Urinary bladder (tissue), 4 donors: Measurements from ENCODE around the gene NR2F1-AS1. TPM values are rescaled to one million over a fixed set of nuclear protein-coding genes. Genes with fewer than 3 reads are reported as not detected.

Experiments used
- DNase-seq: peaks from one replicate; pipeline ENCODE4 v3.0.0-alpha.2; 2015; ENCODE audit errors: extremely low spot score
- H3K27ac ChIP-seq: one replicate; pipeline ENCODE4 v1.5.1; 2013; ENCODE audit warnings: low read depth, mild to moderate bottlenecking, moderate library complexity
- H3K36me3 ChIP-seq: one replicate; pipeline ENCODE4 v1.6.1; 2013; ENCODE audit warnings: mild to moderate bottlenecking, moderate library complexity; ENCODE audit not compliant: insufficient read depth
- H3K4me1 ChIP-seq: one replicate; pipeline ENCODE4 v1.6.1; 2013; ENCODE audit warnings: mild to moderate bottlenecking, moderate library complexity; ENCODE audit not compliant: insufficient read depth
- H3K4me3 ChIP-seq: one replicate; pipeline ENCODE4 v1.5.1; 2013; ENCODE audit warnings: low read depth, low read length
- WGBS: extraction: QIAGEN DNeasy Blood & Tissue Kit; methylation state at CpG from one replicate; pipeline ENCODE4 v1.1.7; 2013; 5-methylcytosine and 5-hydroxymethylcytosine counted together
- polyA plus RNA-seq: library from polyadenylated mRNA; stranded (reverse); fragments of 200-250 nt; gene quantifications from one replicate; pipeline ENCODE4 v1.2.3, GENCODE V29; 2013
- total RNA-seq: library from RNA; depleted of rRNA; stranded (reverse); fragments of >200 nt; gene quantifications from one replicate; pipeline ENCODE4 v1.2.3, GENCODE V29; 2014
- donor health status: healthy with polysubstance abuse.
- donor health status: healthy.

The NR2F1-AS1 gene
- total and polyA plus RNA-seq, 2 donors, result 25.9 to 61.4 TPM

- H3K27ac ChIP-seq, result peak overlapping the region; percentile 84
- peak overlapping the region; percentile 57 for H3K4me3 ChIP-seq
- under 1% methylated on average over 32 of the region's 32 CpGs for WGBS
- no peaks in the 10 kb centered on the region for H3K36me3 ChIP-seq
- no peaks in the 10 kb centered on the region for H3K4me1 ChIP-seq
- no peak for DNase-seq
Observed at GRCh38 chr5:93579692-93580062, 1.3 kb downstream of the NR2F1-AS1 start.

- no peaks in the 10 kb centered on the region for H3K36me3 ChIP-seq
- H3K27ac ChIP-seq, result peak overlapping the region; percentile 93
- no peak for DNase-seq
- H3K4me3 ChIP-seq, result peak overlapping the region; percentile 57
- 3% methylated on average over 49 of the region's 49 CpGs for WGBS
- peaks cover under 1% of the 10 kb centered on the region for H3K4me1 ChIP-seq
Observed at GRCh38 chr5:93578813-93579691, 2.0 kb downstream of the NR2F1-AS1 start.

GRCh38 chr5:93577854-93578812 is 2.9 kb downstream of the NR2F1-AS1 start:
- H3K27ac ChIP-seq, result peak overlapping the region; percentile 93
- H3K4me3 ChIP-seq, result peak overlapping the region; percentile 57
- H3K36me3 ChIP-seq, result no peaks in the 10 kb centered on the region
- WGBS, result 27% methylated on average over 25 of the region's 25 CpGs
- peaks cover 1% of the 10 kb centered on the region for H3K4me1 ChIP-seq
- no peak for DNase-seq

- H3K4me3 ChIP-seq, result no peak overlapping the region
- H3K27ac ChIP-seq, result peak overlapping the region; percentile 12
- H3K4me1 ChIP-seq, result peaks cover 1% of the 10 kb centered on the region
- H3K36me3 ChIP-seq, result no peaks in the 10 kb centered on the region
- WGBS, result 44% methylated on average over 9 of the region's 9 CpGs
- no peak for DNase-seq
Observed at GRCh38 chr5:93576994-93577853, 3.8 kb downstream of the NR2F1-AS1 start.

- WGBS, result 65% methylated on average over 6 of the region's 6 CpGs
- Histone ChIP-seq H3K4me3 (no peak overlapping the region), H3K27ac (no peak overlapping the region), H3K4me1 (peaks cover 1% of the 10 kb centered on the region), H3K36me3 (no peaks in the 10 kb centered on the region)
- no peak for DNase-seq
Observed at GRCh38 chr5:93575461-93576414, 5.3 kb downstream of the NR2F1-AS1 start.

GRCh38 chr5:93574491-93575305 is 6.3 kb downstream of the NR2F1-AS1 start:
- Histone ChIP-seq H3K4me3 (no peak overlapping the region), H3K27ac (no peak overlapping the region), H3K36me3 (no peaks in the 10 kb centered on the region), H3K4me1 (peaks cover 1% of the 10 kb centered on the region)
- DNase-seq, result no peak
- 18% methylated on average over 12 of the region's 12 CpGs for WGBS

GRCh38 chr5:93573354-93574351 is 7.4 kb downstream of the NR2F1-AS1 start:
- no peak overlapping the region for H3K4me3 ChIP-seq
- H3K36me3 ChIP-seq, result no peaks in the 10 kb centered on the region
- no peak for DNase-seq
- no peak overlapping the region for H3K27ac ChIP-seq
- WGBS, result 67% methylated on average over 32 of the region's 32 CpGs
- H3K4me1 ChIP-seq, result peaks cover 1% of the 10 kb centered on the region

GRCh38 chr5:93572608-93573353 is 8.2 kb downstream of the NR2F1-AS1 start:
- WGBS, result 53% methylated on average over 45 of the region's 45 CpGs
- Histone ChIP-seq H3K4me1 (peaks cover 1% of the 10 kb centered on the region), H3K27ac (no peak overlapping the region), H3K36me3 (no peaks in the 10 kb centered on the region), H3K4me3 (no peak overlapping the region)
- DNase-seq, result no peak

- Histone ChIP-seq H3K4me1 (peaks cover 1% of the 10 kb centered on the region), H3K4me3 (no peak overlapping the region), H3K36me3 (no peaks in the 10 kb centered on the region), H3K27ac (peak overlapping the region; percentile 40)
- 57% methylated on average over 40 of the region's 40 CpGs for WGBS
- no peak for DNase-seq
Observed at GRCh38 chr5:93572101-93572607, 8.9 kb downstream of the NR2F1-AS1 start.
